PC-9 (cell line): ENCODE measurements around the gene C10orf62. TPM values are rescaled to one million over a fixed set of nuclear protein-coding genes. Genes with fewer than 3 reads are reported as not detected.

Source experiments
- BruUV-seq: library from RNA; stranded (reverse); fragments of 400-500 nt; replicated peaks from 2 replicates; lab custom pipeline; 2021; lab: Mats Ljungman, UMichigan
- CTCF ChIA-PET: fragments of 300-600 bp; sonication (Branson Sonifier 250); formaldehyde crosslinking; loops from one replicate; lab custom pipeline; 2022; ENCODE audit warnings: antibody characterized with exemption; lab: Charles Lee
- POLR2A ChIA-PET: fragments of 300-600 bp; sonication (Branson Sonifier 250); formaldehyde crosslinking; loops from one replicate; lab custom pipeline; 2022; ENCODE audit warnings: antibody characterized with exemption; ENCODE audit not compliant: unreplicated experiment; lab: Charles Lee
- DNase-seq, 2 experiments: peaks; one replicate each; pipeline versions ENCODE4 v3.0.0 to v3.0.0-alpha.2; 2015 to 2022; ENCODE audit warnings: mixed read lengths in 1 of 2
- H2AFZ ChIP-seq: fragments of 200-600 bp; sonication (generic); 2 replicates; pipeline ENCODE4 v1.8.1; 2017; ENCODE audit warnings: antibody characterized with exemption
- H3F3A ChIP-seq: fragments of 200-600 bp; sonication (generic); 2 replicates; pipeline ENCODE4 v1.8.1; 2017; ENCODE audit warnings: antibody characterized with exemption, mild to moderate bottlenecking, low read depth; ENCODE audit not compliant: insufficient read depth
- H3K27ac ChIP-seq: fragments of 200-600 bp; sonication (generic); 2 replicates; pipeline ENCODE4 v1.6.1; 2016; ENCODE audit warnings: mixed run types
- H3K27me3 ChIP-seq: fragments of 200-600 bp; sonication (generic); 2 replicates; pipeline ENCODE4 v1.6.1; 2016; ENCODE audit warnings: low read depth, mixed run types; ENCODE audit not compliant: insufficient read depth
- H3K36me3 ChIP-seq: fragments of 200-600 bp; sonication (generic); 2 replicates; pipeline ENCODE4 v1.6.1; 2016; ENCODE audit warnings: low read depth, mixed run types
- H3K4me1 ChIP-seq: fragments of 200-600 bp; sonication (generic); replicated peaks from 2 replicates; pipeline ENCODE4 v1.6.1; 2016; ENCODE audit warnings: mixed run types; ENCODE audit not compliant: insufficient read depth
- H3K4me2 ChIP-seq: fragments of 200-600 bp; sonication (generic); 2 replicates; pipeline ENCODE4 v1.6.1; 2017; ENCODE audit warnings: mixed run types
- H3K4me3 ChIP-seq: fragments of 200-600 bp; sonication (generic); 2 replicates; pipeline ENCODE4 v1.6.1; 2016; ENCODE audit warnings: mixed run types
- H3K79me2 ChIP-seq: fragments of 200-600 bp; sonication (generic); 2 replicates; pipeline ENCODE4 v1.6.1; 2017; ENCODE audit warnings: low read depth, mixed run types
- H3K9me2 ChIP-seq: fragments of 200-600 bp; sonication (generic); 2 replicates; pipeline ENCODE4 v1.8.1; 2017; ENCODE audit warnings: mild to moderate bottlenecking; ENCODE audit not compliant: insufficient read depth
- H3K9me3 ChIP-seq: fragments of 200-600 bp; sonication (generic); 2 replicates; pipeline ENCODE4 v1.8.1; 2016; ENCODE audit warnings: low read depth; ENCODE audit not compliant: insufficient read depth
- H4K20me1 ChIP-seq: fragments of 200-600 bp; sonication (generic); 2 replicates; pipeline ENCODE4 v1.8.1; 2017; ENCODE audit not compliant: insufficient read depth
- CTCF ChIP-seq: fragments of 200-600 bp; sonication (generic); conservative IDR thresholded peaks from 2 replicates; pipeline ENCODE4 v1.6.1; 2017; ENCODE audit warnings: mixed run types, antibody characterized with exemption, mild to moderate bottlenecking, moderate library complexity
- EZH2 ChIP-seq: fragments of 200-600 bp; sonication (generic); IDR thresholded peaks from 2 replicates; pipeline ENCODE4 v1.8.0; 2017; ENCODE audit warnings: antibody characterized with exemption, low read depth
- intact Hi-C: fragments of 100-400 bp; cut with micrococcal nuclease; formaldehyde crosslinking; loops from one replicate; pipeline ENCODE4 v1.10.0; 2022; ENCODE audit not compliant: unreplicated experiment
- total RNA-seq: library from RNA; stranded (reverse); gene quantifications from 2 replicates; pipeline ENCODE4 v1.2.3, GENCODE V29; 2021

C10orf62 gene
- total RNA-seq, 1 experiment from 2014 or later, result 0.59 TPM

- ChIA-PET CTCF (no interaction called here), POLR2A (no interaction called here)
- no peaks in the 10 kb centered on the region for H3K79me2 ChIP-seq
These were observed 41.6 kb upstream of the C10orf62 start for GRCh38 chr10:97547962-97548361.

GRCh38 chr10:97548828-97549455 lies 40.6 kb upstream of the C10orf62 start:
- intact Hi-C loops, result no loop called here
- Histone ChIP-seq H3K36me3 (no peaks in the 10 kb centered on the region), H3K27ac (no peak overlapping the region), H3K27me3 (no peaks in the 10 kb centered on the region), H3K9me3 (no peaks in the 10 kb centered on the region), H3K9me2 (no peaks in the 10 kb centered on the region), H3K4me2 (no peak overlapping the region), H3K4me3 (no peak overlapping the region), H2AFZ (no peak overlapping the region), H3F3A (no peaks in the 10 kb centered on the region), H4K20me1 (no peaks in the 10 kb centered on the region), H3K79me2 (no peaks in the 10 kb centered on the region), H3K4me1 (no peaks in the 10 kb centered on the region; the same call in 1 of the 2 replicates)
- BruUV-seq, result no TSS peak
- ChIA-PET POLR2A (no interaction called here), CTCF (no interaction called here)
- no peak for DNase-seq
- TF ChIP-seq CTCF, result no peak
- TF ChIP-seq EZH2, result no peak

More at GRCh38 chr10:97547962-97548361, 41.6 kb upstream of the C10orf62 start:
- Histone ChIP-seq H3K9me2 (no peaks in the 10 kb centered on the region), H3K36me3 (no peaks in the 10 kb centered on the region), H3K9me3 (no peaks in the 10 kb centered on the region), H3K4me2 (no peak overlapping the region), H3K27ac (no peak overlapping the region), H3F3A (peaks cover 6% of the 10 kb centered on the region), H3K27me3 (no peaks in the 10 kb centered on the region), H4K20me1 (no peaks in the 10 kb centered on the region), H3K4me1 (peaks cover 9% of the 10 kb centered on the region), H3K4me3 (no peak overlapping the region), H2AFZ (no peak overlapping the region)
- BruUV-seq, result no TSS peak
- no peak for DNase-seq
- intact Hi-C loops, result no loop called here
- TF ChIP-seq EZH2, result no peak
- TF ChIP-seq CTCF, result no peak

- Histone ChIP-seq H3K9me3 (no peaks in the 10 kb centered on the region), H3K79me2 (no peaks in the 10 kb centered on the region), H4K20me1 (no peaks in the 10 kb centered on the region), H3K4me3 (no peak overlapping the region), H3K4me1 (no peaks in the 10 kb centered on the region; the same call in 1 of the 2 replicates), H3K36me3 (no peaks in the 10 kb centered on the region), H3K27me3 (no peaks in the 10 kb centered on the region), H2AFZ (no peak overlapping the region), H3K4me2 (no peak overlapping the region), H3F3A (no peaks in the 10 kb centered on the region), H3K27ac (no peak overlapping the region), H3K9me2 (no peaks in the 10 kb centered on the region)
- ChIA-PET CTCF (interaction anchor here (0.9 kb wide), 1 partner anchor 57 kb away, joined by 3 read pairs; no protein-coding TSS in a partner anchor), POLR2A (no interaction called here)
- DNase-seq, result no peak
- TF ChIP-seq CTCF (no peak), EZH2 (no peak)
- intact Hi-C loops, result loop anchor here (10.0 kb wide), 1 partner anchor 65 kb away; no protein-coding TSS in a partner anchor
- no TSS peak for BruUV-seq
These were observed 39.8 kb upstream of the C10orf62 start for GRCh38 chr10:97549587-97550322.
